MM.1S (cell line): Measurements from ENCODE around the gene PCMTD2.

ENCODE experiments used
- EZH2phosphoT487 ChIP-seq: fragments of 300-600 bp; sonication (generic); IDR thresholded peaks from 2 replicates; pipeline ENCODE4 v1.6.1; 2018; ENCODE audit warnings: antibody characterized with exemption, low read length
- TF ChIP-seq, protein P1 (sequence below): fragments of 300-600 bp; sonication (generic); IDR thresholded peaks from 2 replicates; pipeline ENCODE4 v1.5.1; 2016; ENCODE audit warnings: antibody characterized with exemption, low read length, mixed read lengths

DNA sequence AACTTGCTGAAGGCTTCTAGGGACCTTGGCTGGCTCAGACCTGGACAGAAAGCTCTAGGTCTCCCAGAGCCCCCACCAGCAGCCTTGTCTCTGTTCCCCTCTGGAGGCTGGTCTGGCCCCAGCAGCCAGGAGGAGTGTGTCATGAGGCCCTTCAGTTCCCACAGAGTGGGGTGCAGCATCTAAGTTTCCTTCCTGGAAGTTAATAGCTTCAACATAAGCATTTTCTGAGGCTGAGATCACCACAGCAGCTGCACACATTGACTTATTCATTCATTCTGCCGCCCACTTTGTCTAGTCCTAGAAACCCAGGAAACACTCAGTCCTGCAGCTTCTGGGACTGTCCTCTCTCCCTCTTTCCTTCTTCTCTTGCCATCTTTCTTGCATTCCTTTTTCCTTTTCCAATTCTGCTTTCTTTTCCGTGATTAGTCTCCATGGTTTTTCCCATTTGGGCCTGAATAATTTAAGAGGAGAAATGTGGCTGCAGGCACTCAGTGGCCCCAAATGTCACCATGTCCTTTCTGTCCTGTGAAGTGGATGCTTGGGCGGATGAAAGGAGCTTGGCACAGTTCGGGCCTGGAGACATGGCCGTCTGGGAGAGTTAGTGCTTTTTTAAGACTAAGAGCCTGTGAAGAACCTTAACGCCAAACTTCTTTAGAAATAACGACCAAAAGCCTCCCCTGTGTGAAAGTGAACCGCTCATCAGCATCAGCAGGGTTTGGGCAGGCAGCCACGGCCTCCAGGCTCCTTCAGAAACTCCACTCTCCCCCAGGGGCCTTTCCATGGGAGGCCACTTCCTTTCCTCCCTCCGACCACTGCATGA is 31.0 kb upstream of the PCMTD2 start:
- TF ChIP-seq, protein P1, sequence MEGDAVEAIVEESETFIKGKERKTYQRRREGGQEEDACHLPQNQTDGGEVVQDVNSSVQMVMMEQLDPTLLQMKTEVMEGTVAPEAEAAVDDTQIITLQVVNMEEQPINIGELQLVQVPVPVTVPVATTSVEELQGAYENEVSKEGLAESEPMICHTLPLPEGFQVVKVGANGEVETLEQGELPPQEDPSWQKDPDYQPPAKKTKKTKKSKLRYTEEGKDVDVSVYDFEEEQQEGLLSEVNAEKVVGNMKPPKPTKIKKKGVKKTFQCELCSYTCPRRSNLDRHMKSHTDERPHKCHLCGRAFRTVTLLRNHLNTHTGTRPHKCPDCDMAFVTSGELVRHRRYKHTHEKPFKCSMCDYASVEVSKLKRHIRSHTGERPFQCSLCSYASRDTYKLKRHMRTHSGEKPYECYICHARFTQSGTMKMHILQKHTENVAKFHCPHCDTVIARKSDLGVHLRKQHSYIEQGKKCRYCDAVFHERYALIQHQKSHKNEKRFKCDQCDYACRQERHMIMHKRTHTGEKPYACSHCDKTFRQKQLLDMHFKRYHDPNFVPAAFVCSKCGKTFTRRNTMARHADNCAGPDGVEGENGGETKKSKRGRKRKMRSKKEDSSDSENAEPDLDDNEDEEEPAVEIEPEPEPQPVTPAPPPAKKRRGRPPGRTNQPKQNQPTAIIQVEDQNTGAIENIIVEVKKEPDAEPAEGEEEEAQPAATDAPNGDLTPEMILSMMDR = no peak
- no peak for TF ChIP-seq EZH2phosphoT487
